NB4 (cell line): ENCODE results near the gene STAG1.

Experiments
- POLR2A ChIP-seq: IDR thresholded peaks from 2 replicates; pipeline ENCODE4 v1.6.1; 2011; ENCODE audit warnings: mild to moderate bottlenecking; ENCODE audit not compliant: insufficient read length; ENCODE audit errors: extremely low read depth
- TF ChIP-seq, protein P1 (sequence below): IDR thresholded peaks from one replicate; pipeline ENCODE4 v1.5.1; 2012; ENCODE audit warnings: low read depth, low read length

GRCh38 chr3:136516095-136516494, 236.1 kb downstream of the STAG1 start:
- no peak for TF ChIP-seq POLR2A
- TF ChIP-seq, protein P1, sequence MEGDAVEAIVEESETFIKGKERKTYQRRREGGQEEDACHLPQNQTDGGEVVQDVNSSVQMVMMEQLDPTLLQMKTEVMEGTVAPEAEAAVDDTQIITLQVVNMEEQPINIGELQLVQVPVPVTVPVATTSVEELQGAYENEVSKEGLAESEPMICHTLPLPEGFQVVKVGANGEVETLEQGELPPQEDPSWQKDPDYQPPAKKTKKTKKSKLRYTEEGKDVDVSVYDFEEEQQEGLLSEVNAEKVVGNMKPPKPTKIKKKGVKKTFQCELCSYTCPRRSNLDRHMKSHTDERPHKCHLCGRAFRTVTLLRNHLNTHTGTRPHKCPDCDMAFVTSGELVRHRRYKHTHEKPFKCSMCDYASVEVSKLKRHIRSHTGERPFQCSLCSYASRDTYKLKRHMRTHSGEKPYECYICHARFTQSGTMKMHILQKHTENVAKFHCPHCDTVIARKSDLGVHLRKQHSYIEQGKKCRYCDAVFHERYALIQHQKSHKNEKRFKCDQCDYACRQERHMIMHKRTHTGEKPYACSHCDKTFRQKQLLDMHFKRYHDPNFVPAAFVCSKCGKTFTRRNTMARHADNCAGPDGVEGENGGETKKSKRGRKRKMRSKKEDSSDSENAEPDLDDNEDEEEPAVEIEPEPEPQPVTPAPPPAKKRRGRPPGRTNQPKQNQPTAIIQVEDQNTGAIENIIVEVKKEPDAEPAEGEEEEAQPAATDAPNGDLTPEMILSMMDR = no peak
